SKM-1 (cell line): ENCODE results near the gene ODAD2.

Experiments used
- DNase-seq: peaks from one replicate; lab custom pipeline; 2025; ENCODE audit not compliant: unreplicated experiment; lab: John Stamatoyannopoulos, UW

The ODAD2 gene

DNA sequence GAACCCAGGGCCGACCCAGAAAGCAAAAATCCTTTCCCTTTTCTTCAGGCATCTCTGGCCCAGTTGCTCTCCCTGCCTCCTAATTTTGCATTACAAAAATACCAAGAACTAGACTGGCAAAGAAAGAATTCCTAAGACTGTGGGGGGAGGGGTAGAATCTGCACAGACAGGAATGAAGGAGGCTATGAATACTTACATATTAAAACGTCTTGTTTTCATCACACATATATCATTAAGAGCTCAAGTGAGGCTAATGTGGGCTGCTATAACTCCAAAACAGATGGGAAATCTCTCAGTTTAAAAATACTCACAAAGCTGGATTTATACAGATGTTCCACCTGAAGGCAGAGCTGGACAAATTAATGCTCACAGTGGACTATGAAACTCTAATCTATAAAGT, 224.0 kb downstream of the ODAD2 start:
- DNase-seq = no peak

DNA sequence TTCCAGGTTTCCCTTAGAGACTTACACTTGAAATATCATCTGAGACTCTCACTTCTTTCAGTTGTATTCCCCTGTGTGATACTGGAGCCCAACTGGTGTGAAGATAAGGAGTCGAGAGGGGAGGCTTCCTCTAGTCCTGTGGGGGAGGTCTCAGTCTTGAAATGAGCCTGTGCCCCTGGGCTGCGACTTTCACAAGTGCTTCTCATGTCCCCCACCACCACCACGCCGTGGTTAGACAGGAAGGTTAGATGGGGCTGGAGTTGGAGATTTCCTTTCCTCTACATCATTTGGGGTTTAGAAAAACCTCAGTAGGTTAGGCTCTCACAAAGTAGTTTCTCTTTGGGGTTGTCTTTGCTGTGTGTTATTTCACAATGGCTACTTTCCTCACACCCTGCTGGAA, 227.6 kb downstream of the ODAD2 start:
- no peak for DNase-seq

- no peak for DNase-seq
Measured at GRCh38 chr10:27770181-27770580, 228.7 kb downstream of the ODAD2 start.
